ENCODE measurements around the gene SYNJ2. TPM values are rescaled to one million over a fixed set of nuclear protein-coding genes. Genes with fewer than 3 reads are reported as not detected.

The SYNJ2 gene
- total RNA-seq, 2 experiments from 2014 or later, result 34.6 to 38.0 TPM

GRCh38 chr6:158061361-158061708, 79.7 kb downstream of the SYNJ2 start:
- no peak for DNase-seq
- no peaks in the 10 kb centered on the region for H3K27me3 ChIP-seq (ENCODE audit: control insufficient read depth in 1 of 2, insufficient read depth in 2 of 2, low read length in 2 of 2)
- H3K27ac ChIP-seq (ENCODE audit: low read depth in 1 of 2, low read length in 2 of 2), result peak overlapping the region in 1 of 2 donors; percentile 14
- Mint-ChIP-seq H3K27ac (peak overlapping the region; percentile 36), H3K4me3 (no peak overlapping the region), H3K4me1 (ENCODE audit: low read depth) (peaks cover 31% of the 10 kb centered on the region), H3K27me3 (no peaks in the 10 kb centered on the region), H3K9me3 (no peaks in the 10 kb centered on the region), H3K36me3 (ENCODE audit: low read depth) (peaks cover 43% of the 10 kb centered on the region)
- H3K4me1 ChIP-seq (ENCODE audit: insufficient read depth, low read length), result peaks cover 40% of the 10 kb centered on the region
- no peak overlapping the region for H3K4me3 ChIP-seq (ENCODE audit: low read length)
- no peak for TF ChIP-seq CTCF (IDR thresholded peaks at IDR 0.05)
- POLR2A ChIA-PET, result interaction anchor here (1.4 kb wide), 1 partner anchor 80 kb away, joined by 3 read pairs; the partner anchor contains the start of gene SYNJ2
- peaks cover 29% of the 10 kb centered on the region for H3K36me3 ChIP-seq (ENCODE audit: insufficient read depth, low read length)
- no peak for ATAC-seq (ENCODE audit: poor library complexity)
- H3K9me3 ChIP-seq (ENCODE audit: control insufficient read depth in 1 of 2, insufficient read depth in 1 of 2, low read length in 2 of 2), result no peaks in the 10 kb centered on the region
- intact Hi-C loops (cut with DNase I, micrococcal nuclease), result no loop called here
- CTCF ChIA-PET, result no interaction called here

- Mint-ChIP-seq H3K27ac (peak overlapping the region; percentile 36), H3K27me3 (no peaks in the 10 kb centered on the region), H3K4me1 (ENCODE audit: low read depth) (peaks cover 31% of the 10 kb centered on the region), H3K4me3 (no peak overlapping the region), H3K9me3 (no peaks in the 10 kb centered on the region), H3K36me3 (ENCODE audit: low read depth) (peaks cover 46% of the 10 kb centered on the region)
- ChIA-PET CTCF (no interaction called here), POLR2A (interaction anchor here (1.4 kb wide), 1 partner anchor 80 kb away, joined by 3 read pairs; the partner anchor contains the start of gene SYNJ2)
- H3K4me1 ChIP-seq (ENCODE audit: insufficient read depth, low read length), result peaks cover 40% of the 10 kb centered on the region
- peaks cover 32% of the 10 kb centered on the region for H3K36me3 ChIP-seq (ENCODE audit: insufficient read depth, low read length)
- peak overlapping the region in 1 of 2 donors; percentile 14 for H3K27ac ChIP-seq (ENCODE audit: low read depth in 1 of 2, low read length in 2 of 2)
- intact Hi-C loops (cut with DNase I, micrococcal nuclease), result no loop called here
- no peak for ATAC-seq (ENCODE audit: poor library complexity)
- no peaks in the 10 kb centered on the region for H3K9me3 ChIP-seq (ENCODE audit: control insufficient read depth in 1 of 2, insufficient read depth in 1 of 2, low read length in 2 of 2)
- no peak overlapping the region for H3K4me3 ChIP-seq (ENCODE audit: low read length)
- TF ChIP-seq CTCF (IDR thresholded peaks at IDR 0.05), result no peak
- DNase-seq, result no peak
- H3K27me3 ChIP-seq (ENCODE audit: control insufficient read depth in 1 of 2, insufficient read depth in 2 of 2, low read length in 2 of 2), result no peaks in the 10 kb centered on the region
Observed at GRCh38 chr6:158061709-158062461, 80.2 kb downstream of the SYNJ2 start.

- no peak for DNase-seq
- intact Hi-C loops (cut with DNase I, micrococcal nuclease), result no loop called here
Observed at GRCh38 chr6:158063736-158064135, 82.1 kb downstream of the SYNJ2 start.

More at GRCh38 chr6:158063736-158064135, 82.1 kb downstream of the SYNJ2 start:
- Histone ChIP-seq H3K4me3 (ENCODE audit: low read length) (no peak overlapping the region), H3K27me3 (ENCODE audit: control insufficient read depth in 1 of 2, insufficient read depth in 2 of 2, low read length in 2 of 2) (no peaks in the 10 kb centered on the region), H3K27ac (ENCODE audit: low read depth in 1 of 2, low read length in 2 of 2) (no peak overlapping the region), H3K4me1 (ENCODE audit: insufficient read depth, low read length) (peaks cover 29% of the 10 kb centered on the region), H3K36me3 (ENCODE audit: insufficient read depth, low read length) (peaks cover 38% of the 10 kb centered on the region), H3K9me3 (ENCODE audit: control insufficient read depth in 1 of 2, insufficient read depth in 1 of 2, low read length in 2 of 2) (no peaks in the 10 kb centered on the region)
- POLR2A ChIA-PET, result no interaction called here
- Mint-ChIP-seq H3K27me3 (no peaks in the 10 kb centered on the region), H3K27ac (no peak overlapping the region), H3K9me3 (no peaks in the 10 kb centered on the region), H3K4me3 (no peak overlapping the region), H3K36me3 (ENCODE audit: low read depth) (peaks cover 58% of the 10 kb centered on the region), H3K4me1 (ENCODE audit: low read depth) (peaks cover 13% of the 10 kb centered on the region)
- no peak for ATAC-seq (ENCODE audit: poor library complexity)
- no peak for TF ChIP-seq CTCF (IDR thresholded peaks at IDR 0.05)
- CTCF ChIA-PET, result no interaction called here

Measured in CD4-positive, alpha-beta T cell (primary cell).